Kidney (tissue), 14 donors: ENCODE data around the gene CYYR1. TPM values are rescaled to one million over a fixed set of nuclear protein-coding genes. Genes with fewer than 3 reads are reported as not detected.

ENCODE experiments used
- DNase-seq, 5 donors: peaks; one replicate each; pipeline ENCODE4 v3.0.0-alpha.2; 2013 to 2020
- FAIRE-seq: peaks from 2 replicates; lab custom pipeline; 2012; peaks lifted over from hg19 to GRCh38; lab: Jason Lieb, UNC
- H3K27ac ChIP-seq, 2 donors: one replicate each; pipeline ENCODE4 v1.7.0; 2013; ENCODE audit warnings: low read depth in 2 of 2, low read length in 2 of 2, inconsistent platforms in 1 of 2
- H3K27me3 ChIP-seq: one replicate; pipeline ENCODE4 v1.7.1; 2013; ENCODE audit warnings: low read length, inconsistent platforms; ENCODE audit not compliant: control insufficient read depth, insufficient read depth
- H3K36me3 ChIP-seq, 3 donors: one replicate each; pipeline versions ENCODE4 v1.7.0 to v1.7.1; 2013; ENCODE audit warnings: low read length in 3 of 3, control low read depth in 1 of 3, inconsistent platforms in 1 of 3; ENCODE audit not compliant: insufficient read depth in 3 of 3, control insufficient read depth in 2 of 3
- H3K4me1 ChIP-seq, 3 donors: one replicate each; pipeline versions ENCODE4 v1.7.0 to v1.7.1; 2013; ENCODE audit warnings: low read length in 3 of 3, inconsistent platforms in 1 of 3, low read depth in 1 of 3; ENCODE audit not compliant: control insufficient read depth in 2 of 3, insufficient read depth in 2 of 3
- H3K4me3 ChIP-seq, 3 donors: one replicate each; pipeline versions ENCODE4 v1.7.0 to v1.8.1; 2013; ENCODE audit warnings: low read length in 3 of 3, control low read depth in 1 of 3, inconsistent platforms in 1 of 3
- H3K9ac ChIP-seq, 3 donors: one replicate each; pipeline versions ENCODE4 v1.7.0 to v1.7.1; 2013; ENCODE audit warnings: low read length in 3 of 3, control low read depth in 1 of 3, inconsistent platforms in 1 of 3
- H3K9me3 ChIP-seq, 3 donors: one replicate each; pipeline versions ENCODE4 v1.7.0 to v1.7.1; 2013; ENCODE audit warnings: low read length in 3 of 3, control low read depth in 1 of 3, inconsistent platforms in 1 of 3; ENCODE audit not compliant: control insufficient read depth in 2 of 3, insufficient read depth in 1 of 3
- CTCF ChIP-seq: IDR thresholded peaks from 3 replicates; pipeline ENCODE4 v1.5.1; 2012; ENCODE audit warnings: mild to moderate bottlenecking, moderate library complexity, borderline replicate concordance; ENCODE audit not compliant: insufficient read depth; ENCODE audit errors: extremely low read depth
- intact Hi-C: fragments of 100-400 bp; cut with DNase I; formaldehyde crosslinking; loops from one replicate; pipeline ENCODE4 v1.11.1; 2022
- polyA plus RNA-seq: library from polyadenylated mRNA; stranded (reverse); fragments of 350-450 nt; fragmentation: Illumina TruSeq; extraction: RNeasy Lipid Tissue Mini Kit (QIAGEN cat#74804); gene quantifications from one replicate; pipeline ENCODE4 v1.2.3, GENCODE V29; 2014; ENCODE audit warnings: low read depth, low replicate concordance; ENCODE audit not compliant: insufficient read depth
- total RNA-seq: library from RNA; stranded (reverse); fragmentation: NEBNext Ultra II Directional; extraction: Animal tissue kit (Norgen Biotek cat#: 25700); gene quantifications from one replicate; pipeline ENCODE4 v1.2.1, GENCODE V29; 2021
- donor health status: control.
- donor health status: control.
- donor health status: control.
- donor health status: control.
- donor health status: control.
- donor health status: DM: yes; HTN: yes; CAD: no.
- donor health status: Normal renal cell carcinoma (clear cell type).

The CYYR1 gene
- total and polyA plus RNA-seq, 2 donors from 2014 or later: 17.0 to 23.4 TPM

- intact Hi-C loops: no loop called here
- no peak for DNase-seq
- TF ChIP-seq CTCF: no peak
Observed at GRCh38 chr21:26565546-26565945, 7.5 kb downstream of the CYYR1 start.

GRCh38 chr21:26565111-26565510 lies 8.0 kb downstream of the CYYR1 start:
- no peaks in the 10 kb centered on the region for H3K9me3 ChIP-seq
- no peaks in the 10 kb centered on the region for H3K36me3 ChIP-seq
- no peaks in the 10 kb centered on the region for H3K4me1 ChIP-seq
- H3K9ac ChIP-seq: no peak overlapping the region
- DNase-seq (no peak), FAIRE-seq (no peak)
- intact Hi-C loops: no loop called here
- no peak overlapping the region for H3K27ac ChIP-seq
- no peak for TF ChIP-seq CTCF
- no peak overlapping the region for H3K4me3 ChIP-seq
- no peaks in the 10 kb centered on the region for H3K27me3 ChIP-seq

More at GRCh38 chr21:26565546-26565945, 7.5 kb downstream of the CYYR1 start:
- H3K27ac ChIP-seq: no peak overlapping the region
- H3K27me3 ChIP-seq: no peaks in the 10 kb centered on the region
- H3K9ac ChIP-seq: no peak overlapping the region
- H3K9me3 ChIP-seq: no peaks in the 10 kb centered on the region
- FAIRE-seq: no peak
- no peak overlapping the region for H3K4me3 ChIP-seq
- H3K36me3 ChIP-seq: no peaks in the 10 kb centered on the region
- H3K4me1 ChIP-seq: no peaks in the 10 kb centered on the region

DNA sequence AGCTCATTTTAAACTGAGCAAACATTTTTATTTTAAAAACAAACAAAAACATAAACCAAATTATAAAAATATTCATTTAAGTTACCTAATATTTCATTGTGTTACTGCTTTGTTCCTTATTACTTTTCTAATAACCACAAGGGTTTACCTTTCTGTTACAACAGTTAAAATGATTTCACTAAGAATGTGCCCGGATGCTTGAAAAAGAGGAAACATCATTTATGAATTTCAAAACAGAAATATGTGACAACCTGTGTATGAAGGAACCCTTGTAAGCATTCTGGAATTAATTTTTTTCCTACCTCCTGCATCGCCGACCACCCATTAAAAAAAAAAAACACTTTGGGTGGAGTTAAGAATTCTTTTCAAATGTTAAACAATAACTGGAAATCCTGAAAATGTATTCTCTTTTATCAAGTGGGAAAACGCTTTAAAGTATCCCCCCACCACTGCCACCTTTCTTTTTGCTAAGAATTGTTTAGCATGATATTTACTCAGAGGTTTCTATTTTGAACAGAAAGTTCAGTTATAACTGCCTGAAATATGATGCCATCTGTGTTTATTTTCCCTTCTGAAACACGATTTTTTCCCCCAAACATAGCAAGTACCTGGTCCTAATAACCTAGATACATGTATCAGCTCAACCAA lies 9.1 kb downstream of the CYYR1 start:
- H3K9me3 ChIP-seq: no peaks in the 10 kb centered on the region
- intact Hi-C loops: no loop called here
- DNase-seq (no peak), FAIRE-seq (no peak)
- H3K27me3 ChIP-seq: no peaks in the 10 kb centered on the region
- no peak for TF ChIP-seq CTCF
- H3K4me3 ChIP-seq: no peak overlapping the region
- no peak overlapping the region for H3K27ac ChIP-seq
- no peaks in the 10 kb centered on the region for H3K4me1 ChIP-seq
- no peak overlapping the region for H3K9ac ChIP-seq
- H3K36me3 ChIP-seq: no peaks in the 10 kb centered on the region

GRCh38 chr21:26560612-26561011 lies 12.5 kb downstream of the CYYR1 start:
- Histone ChIP-seq H3K27me3 (no peaks in the 10 kb centered on the region), H3K4me3 (no peak overlapping the region), H3K9ac (no peak overlapping the region), H3K36me3 (no peaks in the 10 kb centered on the region), H3K4me1 (no peaks in the 10 kb centered on the region), H3K27ac (no peak overlapping the region), H3K9me3 (no peaks in the 10 kb centered on the region)
- FAIRE-seq (no peak), DNase-seq (no peak)
- intact Hi-C loops: no loop called here
- TF ChIP-seq CTCF: no peak
